GM13976 (cell line): Measurements from ENCODE around the gene DAZAP2.

Source experiments
- DNase-seq: peaks from one replicate; pipeline ENCODE4 v3.0.0; 2012; ENCODE audit warnings: low spot score
- CTCF ChIP-seq: IDR thresholded peaks from 2 replicates; pipeline ENCODE4 v1.5.1; 2012; ENCODE audit warnings: borderline replicate concordance, mild to moderate bottlenecking; ENCODE audit not compliant: insufficient read depth; ENCODE audit errors: extremely low read depth, missing control alignments, control extremely low read depth
- in situ Hi-C: fragments of 300-500 bp; cut with MboI; formaldehyde crosslinking; loops from one replicate; pipeline ENCODE4 v1.12.0; 2022; ENCODE audit warnings: low sequenced_read_pairs, mixed read lengths, inconsistent platforms; ENCODE audit not compliant: unreplicated experiment

Gene DAZAP2

GRCh38 chr12:51234530-51234929 lies 4.1 kb upstream of the DAZAP2 start:
- no peak for DNase-seq
- in situ Hi-C loops = no loop called here
- no peak for TF ChIP-seq CTCF

- no peak for TF ChIP-seq CTCF
- DNase-seq = no peak
- in situ Hi-C loops = no loop called here
Observed at GRCh38 chr12:51238037-51238509, 553 bp upstream of the DAZAP2 start.

- DNase-seq = no peak
- TF ChIP-seq CTCF = no peak
- in situ Hi-C loops = no loop called here
Observed at GRCh38 chr12:51240971-51241370, 2.3 kb downstream of the DAZAP2 start.

GRCh38 chr12:51242120-51242519 lies 3.5 kb downstream of the DAZAP2 start:
- DNase-seq = no peak
- in situ Hi-C loops = no loop called here
- TF ChIP-seq CTCF = no peak

- in situ Hi-C loops = no loop called here
- no peak for DNase-seq
- no peak for TF ChIP-seq CTCF
Observed at GRCh38 chr12:51242876-51243275, 4.2 kb downstream of the DAZAP2 start.

GRCh38 chr12:51244269-51244668 lies 5.6 kb downstream of the DAZAP2 start:
- TF ChIP-seq CTCF = no peak
- DNase-seq = no peak
- in situ Hi-C loops = no loop called here
